ENCODE measurements around the gene PIGV. TPM values are rescaled to one million over a fixed set of nuclear protein-coding genes. Genes with fewer than 3 reads are reported as not detected.

The PIGV gene
- total RNA-seq, 1 experiment from 2014 or later, result 7.5 TPM

DNA sequence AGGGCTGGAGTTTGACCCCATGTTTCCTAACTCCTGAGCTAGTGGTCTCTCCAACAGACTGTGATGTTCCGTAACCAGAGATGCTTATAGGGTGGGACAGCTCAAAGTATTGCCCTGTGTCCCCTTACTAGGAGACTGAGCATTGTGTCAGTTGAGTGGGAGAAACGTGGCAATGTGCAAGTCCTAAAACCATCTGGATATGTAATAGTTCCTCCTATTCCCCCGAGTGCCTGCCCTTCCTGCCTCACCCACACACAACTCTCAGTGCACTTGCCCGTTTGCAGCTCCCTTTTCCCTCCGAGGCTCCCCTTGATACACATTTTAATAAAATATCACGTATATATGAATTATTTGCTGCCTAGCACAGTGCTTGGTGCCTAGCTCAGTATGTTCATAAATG is 3.4 kb downstream of the PIGV start:
- Histone ChIP-seq H2AFZ (ENCODE audit: low read length) (no peak overlapping the region), H3K79me1 (ENCODE audit: insufficient read depth, low read depth, low read length, poor library complexity, severe bottlenecking) (no peaks in the 10 kb centered on the region), H3K23me2 (ENCODE audit: insufficient read length, low read depth, low read length, poor library complexity, severe bottlenecking) (peaks cover 10% of the 10 kb centered on the region), H3T11ph (ENCODE audit: low read length) (no peak overlapping the region), H3K4me1 (ENCODE audit: insufficient read depth, low read length) (peaks cover 3% of the 10 kb centered on the region; the same call in 1 of the 2 replicates), H3K27ac (ENCODE audit: insufficient read length, low read depth, low read length) (no peak overlapping the region), H3K9ac (ENCODE audit: extremely low read depth, insufficient read length, low read length) (no peak overlapping the region), H3K27me3 (ENCODE audit: insufficient read depth, low read length) (no peaks in the 10 kb centered on the region), H2BK20ac (ENCODE audit: low read depth, low read length, poor library complexity, severe bottlenecking) (no peak overlapping the region), H3K14ac (ENCODE audit: insufficient read depth, low read length) (no peak overlapping the region), H2BK12ac (ENCODE audit: insufficient read length, low read depth, low read length) (no peak overlapping the region), H3K18ac (ENCODE audit: insufficient read length, low read depth, low read length) (no peak overlapping the region), H2BK15ac (ENCODE audit: low read depth, low read length) (no peak overlapping the region), H3K56ac (ENCODE audit: insufficient read length, low read depth, low read length) (no peak overlapping the region), H3K4me2 (ENCODE audit: insufficient read depth, insufficient read length, low read length) (no peak overlapping the region), H3K9me3 (ENCODE audit: control insufficient read depth, low read depth, low read length) (no peaks in the 10 kb centered on the region), H3K23ac (ENCODE audit: insufficient read length, low read depth, low read length) (no peak overlapping the region), H4K20me1 (ENCODE audit: control insufficient read depth, insufficient read depth, insufficient read length) (no peaks in the 10 kb centered on the region), H3K4ac (ENCODE audit: low read depth, low read length) (no peak overlapping the region), H4K5ac (ENCODE audit: insufficient read length, low read depth, low read length) (no peak overlapping the region), H2AK5ac (ENCODE audit: insufficient read length, low read length) (no peak overlapping the region), H4K8ac (replicated peaks; ENCODE audit: insufficient read length, low read depth, low read length) (no peak overlapping the region), H3K79me2 (ENCODE audit: insufficient read depth, low read length) (no peaks in the 10 kb centered on the region; the same call in 1 of the 2 replicates), H2BK5ac (ENCODE audit: insufficient read length, low read length) (no peak overlapping the region), H2BK120ac (ENCODE audit: low read depth, low read length, poor library complexity, severe bottlenecking) (no peak overlapping the region), H4K91ac (ENCODE audit: insufficient read length, low read depth, low read length) (no peak overlapping the region)
- H3K27me3 Mint-ChIP-seq (ENCODE audit: low read depth), result no peaks in the 10 kb centered on the region; the same call in 1 of the 2 replicates
- peaks cover 9 to 19% (median 19%) of the 10 kb centered on the region in 3 experiments; a peak in 6 of 7 replicates for H3K36me3 Mint-ChIP-seq (ENCODE audit: insufficient read depth in 1 of 3, low read depth in 3 of 3)
- no peak for DNase-seq
- peaks cover 21 to 25% of the 10 kb centered on the region in 2 experiments for H3K4me1 Mint-ChIP-seq
- no CpG with 5 or more reads among the region's 6 CpGs for WGBS (ENCODE audit: extremely low coverage, insufficient read length, low lambda C conversion rate)
- no peak overlapping the region for H3K27ac Mint-ChIP-seq
- H3K9me3 Mint-ChIP-seq, result no peaks in the 10 kb centered on the region
- no peak overlapping the region for H3K4me3 Mint-ChIP-seq
- TF ChIP-seq, protein P1, sequence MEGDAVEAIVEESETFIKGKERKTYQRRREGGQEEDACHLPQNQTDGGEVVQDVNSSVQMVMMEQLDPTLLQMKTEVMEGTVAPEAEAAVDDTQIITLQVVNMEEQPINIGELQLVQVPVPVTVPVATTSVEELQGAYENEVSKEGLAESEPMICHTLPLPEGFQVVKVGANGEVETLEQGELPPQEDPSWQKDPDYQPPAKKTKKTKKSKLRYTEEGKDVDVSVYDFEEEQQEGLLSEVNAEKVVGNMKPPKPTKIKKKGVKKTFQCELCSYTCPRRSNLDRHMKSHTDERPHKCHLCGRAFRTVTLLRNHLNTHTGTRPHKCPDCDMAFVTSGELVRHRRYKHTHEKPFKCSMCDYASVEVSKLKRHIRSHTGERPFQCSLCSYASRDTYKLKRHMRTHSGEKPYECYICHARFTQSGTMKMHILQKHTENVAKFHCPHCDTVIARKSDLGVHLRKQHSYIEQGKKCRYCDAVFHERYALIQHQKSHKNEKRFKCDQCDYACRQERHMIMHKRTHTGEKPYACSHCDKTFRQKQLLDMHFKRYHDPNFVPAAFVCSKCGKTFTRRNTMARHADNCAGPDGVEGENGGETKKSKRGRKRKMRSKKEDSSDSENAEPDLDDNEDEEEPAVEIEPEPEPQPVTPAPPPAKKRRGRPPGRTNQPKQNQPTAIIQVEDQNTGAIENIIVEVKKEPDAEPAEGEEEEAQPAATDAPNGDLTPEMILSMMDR (conservative IDR thresholded peaks at IDR 0.05), result no peak
